HG03342 (cell line): ENCODE measurements around the gene SELENOV.

Experiments
- ATAC-seq: cut with Tn5 transposase; IDR thresholded peaks from one replicate; pipeline ENCODE4 v1.9.1; 2021; ENCODE audit warnings: mild to moderate bottlenecking, moderate library complexity; ENCODE audit not compliant: unreplicated experiment

Gene SELENOV

GRCh38 chr19:39555883-39556282 is 40.9 kb downstream of the SELENOV start:
- ATAC-seq = no peak

DNA sequence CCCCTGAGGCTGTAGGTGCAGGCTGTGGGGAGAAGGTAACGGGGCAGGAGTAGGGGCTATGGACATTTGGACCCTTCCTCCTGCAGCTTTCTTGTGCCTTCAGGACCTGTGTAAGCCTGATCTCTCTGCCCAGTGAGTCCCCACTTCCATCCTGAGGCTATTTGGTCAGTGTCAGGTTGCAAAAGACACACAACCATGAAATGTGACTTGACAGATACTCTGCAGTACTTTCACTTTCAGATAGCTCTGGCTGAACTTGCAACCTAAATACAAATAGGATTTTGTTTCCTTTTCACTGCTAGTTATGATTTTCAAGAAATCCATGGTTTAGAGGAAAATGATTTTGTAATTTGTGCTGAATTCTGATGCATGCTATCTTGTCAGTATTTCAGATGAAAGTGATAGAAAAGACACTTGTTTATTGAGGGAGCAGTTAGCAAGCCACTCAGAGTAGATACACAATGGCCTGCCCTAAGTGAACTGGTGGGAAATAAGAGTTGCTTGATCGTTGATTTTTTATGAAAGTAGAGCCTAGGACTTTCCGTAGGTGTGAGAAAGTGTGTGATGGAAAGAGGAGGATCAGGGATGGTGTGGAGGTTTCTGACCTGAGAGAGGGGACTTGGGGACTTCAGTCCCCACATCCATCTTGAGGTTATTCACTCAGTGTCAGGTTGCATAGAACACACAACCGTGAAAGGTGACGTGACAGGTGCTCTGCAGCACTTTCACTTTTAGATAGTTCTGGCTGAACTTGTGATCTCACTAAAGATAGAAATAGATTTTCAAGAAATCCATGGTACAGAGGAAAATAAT is 43.1 kb downstream of the SELENOV start:
- ATAC-seq = no peak

GRCh38 chr19:39558624-39559117 is 43.7 kb downstream of the SELENOV start:
- no peak for ATAC-seq

- ATAC-seq = no peak
Observed at GRCh38 chr19:39563408-39563807, 48.5 kb downstream of the SELENOV start.

DNA sequence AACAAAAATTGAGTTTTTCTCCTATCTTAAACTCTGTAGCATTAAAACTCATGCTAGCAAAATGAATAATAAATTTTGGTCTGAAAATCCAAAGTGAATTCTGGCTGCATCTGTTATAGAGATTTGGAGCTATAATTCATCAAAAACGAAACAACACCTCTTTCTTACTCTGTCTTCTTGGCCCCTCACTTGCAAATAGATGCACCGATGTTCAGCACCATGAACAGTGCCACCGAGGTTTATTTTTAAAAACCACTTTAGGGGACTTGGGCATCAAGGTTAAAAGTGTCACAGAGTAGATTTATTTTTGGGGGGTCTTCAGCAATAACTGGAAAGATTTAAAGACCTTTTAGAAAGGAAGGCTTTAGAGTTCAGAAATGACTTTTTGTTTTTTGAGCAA is 51.1 kb downstream of the SELENOV start:
- ATAC-seq = no peak

DNA sequence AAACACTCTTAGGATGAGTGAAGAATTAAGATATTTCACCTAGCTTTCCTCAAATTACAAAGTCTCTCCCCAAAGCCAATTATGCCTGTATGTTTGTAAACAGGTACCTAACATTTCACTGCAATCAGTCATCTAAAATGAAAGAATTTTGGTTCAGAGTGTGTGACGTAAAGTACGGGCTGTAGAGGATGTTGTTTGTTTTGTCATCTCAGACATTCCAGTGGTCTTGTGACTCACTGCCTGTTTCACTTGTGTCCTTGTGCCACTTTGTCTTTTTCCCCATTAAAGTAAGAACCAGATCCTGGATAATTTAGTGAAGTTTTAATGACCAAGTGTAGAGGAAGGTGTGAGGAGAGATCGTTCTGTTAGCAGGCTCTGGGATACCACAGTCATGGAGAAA is 53.7 kb downstream of the SELENOV start:
- no peak for ATAC-seq
